HG03025 (cell line): ENCODE measurements around the gene CMIP.
"Not testable (repeated sequence)": the region's sequence is repeated elsewhere in the genome, so short reads cannot be mapped to it uniquely, and the experiment has no call there.

Experiments used
- ATAC-seq: cut with Tn5 transposase; IDR thresholded peaks from one replicate; pipeline ENCODE4 v1.9.1; 2021; ENCODE audit warnings: mild to moderate bottlenecking, moderate library complexity; ENCODE audit not compliant: unreplicated experiment, low FRiP score

Gene CMIP

DNA sequence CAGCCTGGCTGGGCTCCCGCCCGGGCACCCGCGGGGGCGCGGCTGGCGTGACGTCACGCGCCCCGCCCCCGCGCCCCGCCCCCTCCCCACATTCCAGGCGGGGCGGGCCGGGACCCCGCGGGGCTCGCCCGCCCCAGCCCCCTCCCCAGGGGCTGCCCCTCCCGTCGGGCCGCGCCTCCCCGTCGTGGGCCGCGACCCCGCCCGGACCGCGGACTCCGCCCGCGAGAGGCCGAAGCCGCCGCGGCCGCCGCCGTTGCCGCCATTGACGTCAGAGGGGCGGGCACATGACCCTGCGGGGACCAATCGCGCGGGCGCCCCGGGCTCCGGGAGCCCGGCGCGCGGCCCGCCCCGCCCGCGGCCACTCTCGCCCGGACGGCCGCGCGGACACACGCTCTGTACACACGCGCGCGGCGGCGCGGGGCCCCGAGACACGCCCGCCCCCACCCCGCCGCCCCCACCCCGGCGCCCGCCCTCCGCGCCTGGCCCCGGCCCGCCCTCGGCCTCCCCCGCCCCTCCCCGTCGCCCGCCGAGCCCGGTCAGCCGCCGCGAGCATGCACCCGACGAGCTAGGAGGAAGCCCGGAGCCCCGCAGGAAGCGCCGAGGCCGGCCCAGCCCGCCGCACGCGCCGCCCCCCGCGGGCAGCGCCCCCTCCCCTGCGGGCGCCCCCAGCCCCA, at the start of gene CMIP:
Gene CMIP, plus strand, starts transcription at position 361 of the 674 bp plus-strand sequence.
- ATAC-seq: peak; percentile 69

DNA sequence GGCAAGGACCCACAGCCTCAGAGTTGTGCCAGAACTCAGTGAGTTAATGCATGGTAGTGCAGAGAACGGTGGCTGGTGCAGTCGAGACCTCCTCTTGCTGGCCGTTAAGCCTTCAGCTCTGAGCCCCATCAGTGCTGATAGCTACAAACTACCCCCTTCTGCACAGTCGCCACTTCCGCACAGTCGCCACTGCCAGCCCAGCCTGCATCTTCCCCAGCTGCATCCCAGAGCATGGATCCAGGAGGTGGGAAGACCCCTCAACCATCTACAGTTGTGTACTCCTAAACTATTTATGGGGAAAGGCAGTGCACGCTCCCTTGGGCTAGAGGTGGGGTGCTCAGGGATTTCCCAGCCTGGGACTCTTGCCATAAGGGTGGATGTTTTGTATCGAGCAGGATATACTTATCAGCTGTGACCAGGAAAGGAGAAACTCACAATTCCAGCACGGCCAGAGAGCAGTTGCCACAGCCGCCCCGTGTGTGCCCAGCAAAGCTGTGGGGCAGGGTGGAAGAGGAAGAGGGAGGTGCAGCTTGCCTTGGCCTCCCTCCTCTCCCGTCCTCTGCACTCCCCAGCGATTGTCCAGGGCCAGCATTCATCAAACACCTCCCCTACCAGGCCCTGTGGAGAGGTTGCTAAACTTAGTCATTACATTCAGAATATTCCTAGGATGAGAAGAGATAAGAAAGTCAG, 49.5 kb upstream of the CMIP start:
- no peak for ATAC-seq

DNA sequence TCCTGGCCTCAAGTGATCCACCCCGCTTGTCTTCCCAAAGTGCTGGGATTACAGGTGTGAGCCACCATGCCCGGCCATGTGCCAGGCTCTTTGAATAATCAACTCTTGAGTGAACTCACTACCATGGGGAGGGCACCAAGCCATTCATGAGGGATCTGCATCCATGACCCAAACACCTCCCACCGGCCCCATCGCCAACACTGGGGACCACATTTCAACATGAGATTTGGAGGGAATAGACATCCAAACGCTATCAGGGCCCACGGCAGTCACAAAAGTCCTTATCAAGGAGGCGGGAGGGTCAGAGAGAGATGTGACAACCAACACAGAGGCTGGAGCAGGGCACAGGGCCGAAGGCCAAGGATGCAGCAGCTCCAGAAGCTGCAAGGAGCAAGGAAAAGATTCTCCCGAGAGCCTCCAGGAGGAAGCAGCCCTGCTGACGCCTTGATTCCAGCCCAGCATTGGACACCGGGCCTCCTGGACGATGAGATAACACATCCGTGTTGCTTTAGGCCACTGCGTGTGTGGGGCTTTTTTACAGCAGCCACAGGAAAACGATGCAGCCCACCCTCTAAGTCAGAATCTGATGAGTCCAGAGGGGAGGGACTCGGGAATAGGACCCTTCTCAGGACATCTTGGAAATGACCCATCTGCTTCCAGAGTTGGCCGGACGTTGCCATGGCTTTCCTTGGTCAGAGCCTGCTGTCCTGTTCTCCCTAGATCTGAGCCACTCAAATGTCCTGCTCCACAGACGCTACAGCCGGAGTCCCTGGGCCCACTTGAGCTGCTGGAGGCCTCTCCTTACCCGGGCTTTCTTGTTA, 47.3 kb upstream of the CMIP start:
- no peak for ATAC-seq

DNA sequence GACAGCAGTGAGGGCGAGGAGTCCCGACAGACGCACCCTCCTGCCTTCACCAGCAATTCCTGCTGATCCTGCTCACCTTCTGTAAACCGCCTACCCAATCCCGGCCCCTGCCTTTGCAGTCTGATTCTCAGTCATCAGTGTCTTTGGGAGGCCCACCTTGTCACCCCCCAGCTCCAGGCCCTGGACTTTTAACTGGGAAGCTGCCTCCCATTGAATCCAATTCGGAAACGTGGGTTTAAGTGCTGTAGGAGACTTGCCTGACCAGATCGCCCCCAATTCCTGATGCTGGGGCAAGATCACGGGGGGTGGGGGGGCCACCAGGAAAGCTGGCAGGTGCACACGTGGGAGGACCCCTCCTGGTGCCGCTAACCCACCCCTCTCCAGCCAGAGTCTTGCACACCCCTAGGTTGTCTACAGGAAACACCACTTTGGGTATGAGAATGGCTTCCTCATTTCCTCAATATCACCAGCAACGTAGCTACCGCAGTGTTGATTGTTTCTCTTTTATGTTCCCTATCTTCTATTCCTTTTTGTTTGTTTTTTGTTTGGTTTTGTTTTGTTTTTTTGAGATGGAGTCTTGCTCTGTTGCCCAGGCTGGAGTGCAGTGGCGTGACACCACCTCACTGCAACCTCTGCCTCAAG, 46.6 kb upstream of the CMIP start:
- ATAC-seq: no peak

DNA sequence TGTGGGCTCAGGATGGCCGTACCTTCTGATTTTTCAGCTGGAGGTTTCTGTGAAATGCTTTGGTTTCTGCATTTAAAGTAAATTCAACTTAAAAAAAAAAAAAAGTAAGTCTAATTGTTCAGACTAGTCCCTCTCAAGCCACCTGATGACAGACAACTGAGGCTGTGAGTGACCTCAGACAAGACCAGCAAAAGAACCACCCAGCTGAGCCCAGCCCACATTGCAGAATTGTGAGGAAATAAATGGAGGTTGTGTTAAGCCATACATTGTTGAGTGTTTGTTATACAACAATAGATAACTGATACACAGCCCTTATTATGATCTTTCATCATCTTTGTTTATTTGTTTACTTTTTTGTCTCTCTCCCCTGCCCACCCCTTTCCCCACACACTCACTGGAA, 44.7 kb upstream of the CMIP start:
- no peak for ATAC-seq

DNA sequence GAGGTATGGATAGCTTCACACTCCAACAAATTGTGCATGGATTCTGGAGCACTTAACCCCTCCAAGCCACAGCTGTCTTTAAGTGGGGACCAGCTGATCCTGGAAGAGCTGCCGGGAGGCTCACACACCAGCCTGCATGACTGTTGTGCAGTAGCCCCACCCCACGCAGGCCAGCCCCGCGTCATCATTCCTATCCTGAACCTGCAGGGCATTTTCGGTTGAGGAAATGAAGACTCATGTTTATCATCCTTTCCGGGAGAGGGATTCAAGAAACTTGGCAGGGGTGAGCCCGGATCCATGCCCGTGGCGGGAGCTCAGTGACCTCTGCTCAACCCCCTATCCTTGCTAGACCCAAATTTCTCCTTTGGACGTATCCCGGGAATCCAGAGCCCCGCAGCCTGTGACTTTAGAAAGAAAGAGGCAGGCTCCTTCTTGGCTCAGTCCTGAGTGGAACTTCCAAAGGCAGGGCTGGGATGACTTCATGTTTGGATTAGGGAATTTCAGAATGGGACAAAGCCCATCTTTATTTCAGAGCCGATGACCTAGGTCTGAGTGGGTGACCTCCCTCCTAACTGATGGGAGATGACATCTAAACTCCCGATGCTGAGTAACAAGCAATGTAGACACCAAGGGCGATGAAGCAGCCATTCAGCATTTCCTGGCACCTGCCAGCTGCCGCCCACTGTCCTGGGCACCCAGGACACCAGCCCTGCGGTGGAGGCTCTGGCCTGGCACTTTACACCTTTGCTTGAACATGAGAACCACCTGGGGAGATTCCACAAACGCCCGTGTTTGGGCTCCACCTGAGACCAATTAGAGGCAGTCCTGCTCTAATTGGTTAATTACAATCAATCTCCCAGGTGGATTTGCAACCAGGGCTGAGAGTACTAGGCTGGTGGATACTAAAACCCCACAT, 43.3 kb upstream of the CMIP start:
- ATAC-seq: no peak

DNA sequence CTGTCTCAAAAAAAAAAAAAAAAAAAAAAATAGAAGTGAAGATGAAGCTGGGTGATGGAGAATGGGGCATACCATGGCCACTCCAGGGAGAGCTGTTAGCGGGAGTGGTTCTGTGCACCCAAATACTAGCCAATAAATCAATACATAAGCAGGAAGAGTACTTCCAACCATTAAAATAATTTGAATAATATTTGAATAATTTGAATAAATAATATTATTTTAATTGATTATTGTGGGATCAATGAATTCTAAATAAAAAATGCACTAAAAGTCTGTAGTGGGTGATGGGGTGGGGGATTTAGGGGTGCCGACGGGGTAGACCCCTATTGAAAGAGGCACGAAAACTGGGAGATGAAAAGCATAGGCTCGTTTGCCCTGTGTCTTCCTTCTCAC, 41.4 kb upstream of the CMIP start:
- no peak for ATAC-seq

DNA sequence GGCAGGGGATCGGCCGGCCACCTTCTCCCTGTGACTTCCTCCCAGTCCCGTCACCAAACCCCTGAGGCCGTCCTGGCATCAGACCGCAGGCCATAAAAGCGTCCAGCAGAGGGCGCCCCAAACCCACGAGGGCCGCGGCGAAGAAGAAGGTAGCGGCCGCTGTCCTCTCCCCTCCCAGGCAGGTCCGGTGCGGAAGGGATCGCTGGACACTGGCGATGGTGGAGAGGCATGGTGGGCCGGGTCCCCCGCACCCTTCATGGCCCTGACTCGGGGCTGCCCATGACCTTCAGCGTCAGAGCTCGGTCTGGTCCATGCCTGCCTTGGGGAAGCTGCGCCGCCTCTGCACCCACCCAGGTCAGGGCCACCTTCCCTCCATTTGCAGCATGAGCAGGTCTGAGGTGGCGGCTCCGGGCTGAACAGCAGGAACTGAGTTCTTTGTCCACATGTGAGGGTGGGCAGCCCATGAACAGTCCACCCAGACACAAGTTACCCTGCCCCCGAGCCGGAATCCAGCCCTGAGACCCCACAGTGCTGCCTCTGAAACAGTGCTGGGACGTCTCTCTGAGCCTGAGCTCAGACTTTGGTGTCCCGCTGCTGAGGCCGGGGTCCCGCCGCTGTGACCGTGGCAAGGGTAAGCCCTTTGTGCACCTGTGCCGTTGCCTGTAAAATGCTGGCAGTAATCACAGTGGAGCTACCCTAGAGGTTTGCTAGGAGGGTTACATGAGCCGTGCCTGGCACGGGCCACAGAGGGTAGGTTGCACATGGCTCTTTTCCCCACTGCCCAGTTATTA, 40.8 kb upstream of the CMIP start:
- peak; percentile 49 for ATAC-seq

DNA sequence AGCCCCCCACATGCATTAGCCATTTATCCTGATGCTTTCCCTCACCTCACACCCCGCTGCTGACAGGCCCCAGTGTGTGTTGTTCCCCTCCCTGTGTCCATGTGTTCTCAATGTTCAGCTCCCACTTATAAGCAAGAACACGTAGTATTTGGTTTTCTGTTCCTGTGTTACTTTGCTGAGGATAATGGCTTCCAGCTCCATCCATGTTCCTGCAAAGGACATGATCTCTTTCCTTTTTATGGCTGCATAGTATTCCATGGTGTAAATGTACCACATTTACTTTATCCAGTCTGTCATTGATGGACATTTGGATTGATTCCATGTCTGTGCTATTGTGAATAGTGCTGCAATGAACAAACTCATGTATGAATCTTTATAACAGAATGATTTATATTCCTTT, 39.6 kb upstream of the CMIP start:
- ATAC-seq: not testable (repeated sequence)

DNA sequence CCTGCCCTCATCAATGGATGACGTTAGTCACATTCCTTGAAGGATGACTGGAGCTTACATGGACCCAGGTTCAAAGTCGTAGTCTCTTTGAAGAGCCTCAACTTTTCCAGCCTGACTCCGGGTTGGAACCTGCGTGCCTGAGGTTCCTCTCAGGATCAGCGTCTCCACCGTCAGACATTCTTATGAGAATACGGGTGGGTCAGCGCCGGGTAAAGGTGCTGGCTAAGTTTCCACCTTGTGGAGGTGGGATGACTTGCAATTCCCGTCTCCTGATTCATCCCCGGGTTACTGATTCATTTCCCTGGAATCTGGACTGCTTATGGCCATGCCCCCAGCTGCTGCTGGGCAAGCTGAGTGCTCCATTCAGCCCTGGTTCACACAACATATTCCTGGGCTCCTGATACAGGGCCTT, 38.9 kb upstream of the CMIP start:
- ATAC-seq: no peak

DNA sequence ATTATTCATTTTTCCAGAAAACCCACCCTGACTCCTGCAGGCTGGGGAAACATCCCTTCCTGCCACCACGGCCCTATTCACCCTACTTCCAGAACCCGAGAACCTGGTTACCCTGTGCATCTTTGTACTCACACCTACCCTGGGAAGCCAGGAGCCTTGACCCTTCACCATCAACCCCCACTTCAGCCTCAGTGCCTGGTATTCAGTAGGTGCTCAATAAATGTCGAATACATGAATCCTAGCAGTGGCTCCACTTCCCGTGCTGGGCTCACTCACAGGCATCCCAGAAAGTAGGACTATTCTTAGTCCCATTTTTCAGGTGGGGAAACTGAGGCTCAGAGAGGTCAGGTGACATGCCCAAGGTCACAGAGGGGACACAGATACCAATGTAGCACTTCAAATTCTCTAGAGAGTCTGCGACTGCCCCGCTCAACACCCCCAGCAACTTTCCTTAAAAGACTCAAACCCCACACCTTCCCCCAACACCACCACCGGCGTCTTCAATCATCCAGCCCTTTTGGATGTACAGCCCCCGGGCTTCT, 36.1 kb upstream of the CMIP start:
- ATAC-seq: no peak

DNA sequence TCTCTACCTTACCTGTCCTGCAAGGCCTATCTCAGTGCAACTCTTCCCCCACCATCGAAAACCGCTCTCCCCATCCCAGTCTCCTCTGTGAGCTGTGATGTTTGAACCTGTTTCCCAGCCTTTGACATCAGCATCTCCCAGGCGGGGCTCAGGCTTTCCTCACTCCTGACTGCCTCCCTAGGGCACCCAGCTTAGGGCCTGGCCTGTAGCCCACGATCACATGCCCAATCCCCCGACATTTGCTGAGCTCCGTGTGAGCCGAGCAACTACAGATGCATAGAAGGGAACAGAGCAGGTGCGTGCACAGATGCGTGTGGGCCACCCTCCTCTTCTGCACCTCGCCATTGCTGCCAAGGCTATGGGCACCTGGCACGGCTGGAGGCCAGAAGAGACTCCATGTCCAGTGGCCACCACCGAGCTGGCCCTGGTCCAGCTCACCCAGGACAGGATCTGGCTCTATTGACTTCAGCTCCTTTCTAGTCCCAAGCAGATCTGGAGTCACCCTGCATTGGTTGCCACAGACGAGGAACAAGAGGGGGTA, 35.5 kb upstream of the CMIP start:
- no peak for ATAC-seq

DNA sequence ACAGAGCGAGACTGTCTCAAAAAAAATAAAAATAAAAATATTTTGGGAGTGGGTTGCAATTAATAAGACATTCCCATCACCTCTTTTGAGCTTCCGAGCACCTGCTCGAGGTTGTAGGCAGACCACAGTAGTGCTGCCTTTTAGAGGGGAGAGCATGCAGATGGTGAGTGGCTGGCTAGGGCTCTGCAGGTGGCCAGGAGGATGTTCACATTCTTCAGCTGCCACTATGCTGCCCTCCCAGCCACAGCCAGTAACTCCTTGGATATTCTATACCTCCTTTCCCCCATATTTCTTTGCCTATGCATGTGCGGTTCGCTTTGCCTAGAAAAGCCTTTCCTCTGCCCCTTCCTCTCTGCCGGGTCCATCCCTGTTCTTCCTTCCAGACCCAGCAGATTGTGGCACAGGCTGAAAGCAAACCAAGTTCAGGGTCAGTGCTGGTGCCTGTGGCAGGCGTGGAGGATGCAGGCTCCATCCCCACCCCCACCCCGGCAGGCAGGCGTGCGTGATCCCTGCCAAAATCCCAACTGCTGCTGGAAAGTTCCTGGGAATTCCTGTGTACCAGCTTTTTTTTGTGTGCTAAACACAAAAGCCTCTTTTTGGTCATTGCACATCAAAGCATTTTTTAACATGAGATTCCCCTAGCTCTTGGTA, 33.8 kb upstream of the CMIP start:
- ATAC-seq: no peak

DNA sequence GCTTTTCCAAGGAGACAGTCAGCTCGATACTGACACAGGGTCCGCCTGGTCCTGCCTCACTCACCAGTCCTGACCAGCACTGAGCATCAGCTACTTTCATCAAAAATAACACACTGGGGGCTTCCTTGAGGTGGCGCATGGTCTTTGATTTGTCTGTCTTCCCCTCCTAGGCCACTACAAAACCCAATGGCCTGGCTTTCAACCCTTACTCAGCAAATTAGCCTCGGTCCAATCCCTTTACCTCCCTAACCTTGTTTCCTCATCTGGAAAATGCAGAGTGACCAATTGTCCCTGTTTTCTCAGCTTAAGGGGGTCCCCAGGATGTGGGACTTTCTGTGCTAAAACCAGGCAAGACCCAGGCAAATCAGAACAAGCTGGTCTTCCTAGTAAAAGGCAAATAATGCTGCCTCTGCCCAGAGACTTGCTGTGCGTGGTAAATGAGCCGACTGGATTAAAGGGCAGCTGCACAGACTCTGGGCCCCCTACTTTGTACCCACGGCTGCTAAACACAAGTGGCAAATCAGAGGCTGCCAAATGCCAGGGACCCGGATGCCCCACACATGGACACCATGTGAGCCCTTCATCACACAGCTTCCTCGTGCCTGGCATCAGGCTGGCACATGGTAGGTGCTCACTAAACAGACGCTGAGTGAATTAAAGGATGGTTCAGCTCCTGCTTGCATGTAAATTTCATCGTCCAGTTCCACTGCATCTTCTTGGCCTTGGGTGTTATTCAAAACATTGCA, 31.2 kb upstream of the CMIP start:
- ATAC-seq: no peak

DNA sequence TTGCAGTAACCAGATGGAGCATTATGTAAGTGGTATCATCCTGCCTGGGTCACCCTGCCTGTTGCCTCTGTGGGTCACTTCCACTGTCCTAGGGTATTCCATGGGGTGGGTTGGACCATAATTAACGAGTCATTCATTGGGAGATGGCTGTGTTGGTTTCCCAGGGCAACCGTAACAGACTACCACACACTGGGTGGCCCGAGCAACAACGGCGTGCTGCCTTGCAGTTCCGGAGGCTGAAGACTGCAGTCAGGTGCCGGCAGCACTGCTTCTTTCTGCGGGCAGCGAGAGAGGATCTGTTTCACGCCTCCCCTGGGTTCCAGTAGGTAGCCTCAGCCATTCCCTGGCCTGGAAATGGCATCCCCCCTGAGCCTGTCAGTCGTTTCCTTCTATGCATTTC, 28.9 kb upstream of the CMIP start:
- ATAC-seq: no peak

DNA sequence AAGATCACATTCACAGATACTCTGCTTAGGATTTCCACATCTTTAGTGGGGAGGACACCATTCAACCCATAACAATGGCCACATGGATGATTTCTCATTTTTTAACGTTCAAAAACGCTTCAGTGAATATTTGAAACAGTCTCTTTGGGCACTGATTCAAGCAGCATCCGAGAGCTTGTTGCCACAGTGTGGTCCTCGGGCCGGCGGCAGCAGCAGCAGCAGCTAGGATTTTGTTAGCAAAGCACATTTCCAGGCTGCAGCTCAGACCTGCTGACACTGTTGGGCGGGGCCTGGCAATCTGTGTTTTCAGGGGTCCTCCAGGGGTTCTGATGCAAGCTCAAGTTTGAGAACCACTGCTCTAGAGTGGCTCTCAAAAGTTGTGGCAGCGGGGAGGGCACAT, 27.9 kb upstream of the CMIP start:
- no peak for ATAC-seq

DNA sequence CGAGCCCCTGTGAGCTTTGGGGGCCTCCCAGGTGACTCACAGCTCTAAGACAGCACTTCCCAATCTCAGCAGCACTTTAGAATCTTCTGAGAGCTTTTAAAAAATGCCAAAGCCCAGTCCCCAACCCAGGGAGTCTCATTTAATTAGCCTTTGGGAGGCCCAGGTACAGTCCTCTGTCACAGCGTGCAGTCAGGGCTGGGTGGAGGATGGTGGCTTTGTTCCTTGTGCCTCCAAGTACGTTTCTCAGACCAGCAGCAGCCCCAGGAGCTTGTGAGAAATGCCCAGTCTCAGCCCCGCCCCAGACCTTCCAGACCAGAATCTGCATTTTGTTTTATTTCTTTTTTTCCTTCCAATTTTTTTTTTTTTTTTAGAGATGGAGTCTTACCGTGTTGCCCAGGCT, 27.4 kb upstream of the CMIP start:
- no peak for ATAC-seq

DNA sequence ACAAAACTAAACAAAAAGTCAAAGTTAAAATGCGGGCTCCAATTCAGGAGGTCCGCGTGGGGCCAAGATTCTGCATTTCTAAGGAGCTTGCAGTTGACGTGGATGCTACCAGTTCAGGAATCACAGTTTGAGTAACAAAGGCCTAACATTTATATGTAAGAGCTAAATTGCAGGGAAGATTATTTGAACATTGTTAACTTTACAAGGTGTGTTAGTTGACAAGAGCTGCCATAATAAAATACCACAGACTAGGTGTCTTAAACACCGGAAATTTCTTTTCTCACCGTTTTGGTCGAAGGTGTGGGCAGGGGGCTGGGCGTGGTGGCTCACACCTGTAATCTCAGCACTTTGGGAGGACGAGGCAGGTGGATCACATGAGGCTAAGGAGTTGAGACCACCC, 24.8 kb upstream of the CMIP start:
- ATAC-seq: no peak
